IPS-18a (cell line): ENCODE data around the gene ARL10.
"Not testable (repeated sequence)": the region's sequence is repeated elsewhere in the genome, so short reads cannot be mapped to it uniquely, and the experiment has no call there.

Source experiments
- H3K27ac ChIP-seq: one replicate; pipeline ENCODE4 v1.5.1; 2013; ENCODE audit warnings: low read length
- H3K27me3 ChIP-seq: one replicate; pipeline ENCODE4 v1.6.1; 2013; ENCODE audit warnings: mild to moderate bottlenecking, low read length; ENCODE audit not compliant: control insufficient read depth, insufficient read depth
- H3K36me3 ChIP-seq: one replicate; pipeline ENCODE4 v1.6.1; 2013; ENCODE audit warnings: low read depth, low read length; ENCODE audit not compliant: control insufficient read depth
- H3K4me1 ChIP-seq: one replicate; pipeline ENCODE4 v1.6.1; 2013; ENCODE audit warnings: low read depth, low read length; ENCODE audit not compliant: control insufficient read depth
- H3K4me3 ChIP-seq: one replicate; pipeline ENCODE4 v1.5.1; 2013; ENCODE audit warnings: low read length
- H3K9ac ChIP-seq: one replicate; pipeline ENCODE4 v1.6.1; 2013; ENCODE audit warnings: mild to moderate bottlenecking, low read length, moderate library complexity
- H3K9me3 ChIP-seq: one replicate; pipeline ENCODE4 v1.6.1; 2013; ENCODE audit warnings: low read depth, low read length; ENCODE audit not compliant: control insufficient read depth

Gene ARL10

GRCh38 chr5:176394096-176394495 is 28.8 kb downstream of the ARL10 start:
- Histone ChIP-seq H3K27me3 (no peaks in the 10 kb centered on the region), H3K4me3 (no peak overlapping the region), H3K9me3 (no peaks in the 10 kb centered on the region), H3K36me3 (peaks cover 4% of the 10 kb centered on the region), H3K4me1 (no peaks in the 10 kb centered on the region), H3K27ac (no peak overlapping the region), H3K9ac (no peak overlapping the region)

- peaks cover 4% of the 10 kb centered on the region for H3K36me3 ChIP-seq
These were observed 29.8 kb downstream of the ARL10 start for GRCh38 chr5:176394881-176395675.

GRCh38 chr5:176396330-176396729 is 31.0 kb downstream of the ARL10 start:
- Histone ChIP-seq H3K9ac (no peak overlapping the region), H3K4me1 (no peaks in the 10 kb centered on the region), H3K27me3 (no peaks in the 10 kb centered on the region), H3K4me3 (no peak overlapping the region), H3K9me3 (no peaks in the 10 kb centered on the region), H3K36me3 (no peaks in the 10 kb centered on the region), H3K27ac (no peak overlapping the region)

More at GRCh38 chr5:176394881-176395675, 29.8 kb downstream of the ARL10 start:
- H3K4me1 ChIP-seq, result no peaks in the 10 kb centered on the region
- H3K27ac ChIP-seq, result no peak overlapping the region
- no peaks in the 10 kb centered on the region for H3K27me3 ChIP-seq
- H3K4me3 ChIP-seq, result no peak overlapping the region
- H3K9me3 ChIP-seq, result no peaks in the 10 kb centered on the region
- no peak overlapping the region for H3K9ac ChIP-seq

- H3K4me1 ChIP-seq, result no peaks in the 10 kb centered on the region
- no peak overlapping the region for H3K27ac ChIP-seq
- H3K9me3 ChIP-seq, result no peaks in the 10 kb centered on the region
- no peak overlapping the region for H3K9ac ChIP-seq
- H3K27me3 ChIP-seq, result no peaks in the 10 kb centered on the region
- H3K36me3 ChIP-seq, result no peaks in the 10 kb centered on the region
- no peak overlapping the region for H3K4me3 ChIP-seq
These were observed 32.6 kb downstream of the ARL10 start for GRCh38 chr5:176397736-176398420.

GRCh38 chr5:176400382-176401156 is 35.3 kb downstream of the ARL10 start:
- H3K9ac ChIP-seq, result no peak overlapping the region

DNA sequence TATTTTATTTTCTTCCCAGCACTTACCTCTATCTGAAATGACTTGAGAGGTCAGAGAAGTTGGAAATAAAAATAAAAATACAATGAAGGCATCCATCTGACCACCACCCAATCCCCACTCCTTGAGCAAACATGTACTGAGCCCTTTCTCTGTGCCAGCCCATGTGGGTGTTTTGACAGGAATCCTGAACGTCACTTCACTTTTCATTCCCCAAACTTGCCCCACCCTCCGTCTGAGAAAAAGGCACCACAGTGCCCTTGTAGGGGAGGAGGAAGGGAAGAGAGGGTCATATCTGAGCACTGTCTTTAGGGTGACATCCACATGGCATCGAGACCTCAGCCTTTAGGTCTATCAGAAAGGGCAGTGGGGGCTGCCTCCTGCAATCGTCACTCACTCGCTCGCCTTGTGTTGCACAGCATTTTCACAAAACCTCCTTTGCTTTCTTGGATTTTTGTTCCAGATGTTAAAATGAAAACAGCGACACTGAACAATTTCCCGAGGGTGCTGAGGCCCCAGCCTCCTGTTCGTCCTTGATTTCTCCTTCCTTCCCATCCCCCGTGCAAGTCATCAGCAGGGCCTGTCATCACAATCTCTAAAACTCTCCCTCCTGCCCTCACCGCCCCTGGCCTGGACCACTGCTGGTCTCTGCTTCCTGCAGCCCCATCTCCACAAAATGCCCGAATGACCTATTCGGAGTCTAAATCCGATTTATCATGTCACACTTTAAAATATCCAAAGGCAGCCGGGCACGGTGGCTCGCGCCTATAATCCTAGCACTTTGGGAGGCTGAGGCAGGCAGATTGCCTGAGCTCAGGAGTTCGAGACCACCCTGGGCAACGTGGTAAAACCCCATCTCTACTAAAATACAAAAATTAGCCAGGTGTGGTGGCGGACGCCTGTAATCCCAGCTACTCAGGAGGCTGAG is 36.3 kb downstream of the ARL10 start:
- Histone ChIP-seq H3K27me3 (no peaks in the 10 kb centered on the region), H3K9me3 (no peaks in the 10 kb centered on the region), H3K4me3 (no peak overlapping the region), H3K36me3 (no peaks in the 10 kb centered on the region), H3K4me1 (no peaks in the 10 kb centered on the region), H3K9ac (no peak overlapping the region), H3K27ac (no peak overlapping the region)

More at GRCh38 chr5:176400382-176401156, 35.3 kb downstream of the ARL10 start:
- no peaks in the 10 kb centered on the region for H3K27me3 ChIP-seq
- no peak overlapping the region for H3K4me3 ChIP-seq
- no peak overlapping the region for H3K27ac ChIP-seq
- H3K9me3 ChIP-seq, result no peaks in the 10 kb centered on the region
- H3K4me1 ChIP-seq, result no peaks in the 10 kb centered on the region
- H3K36me3 ChIP-seq, result no peaks in the 10 kb centered on the region

- Histone ChIP-seq H3K4me1 (no peaks in the 10 kb centered on the region), H3K9ac (no peak overlapping the region), H3K27ac (no peak overlapping the region), H3K4me3 (no peak overlapping the region), H3K36me3 (no peaks in the 10 kb centered on the region), H3K27me3 (no peaks in the 10 kb centered on the region), H3K9me3 (no peaks in the 10 kb centered on the region)
These were observed 40.6 kb downstream of the ARL10 start for GRCh38 chr5:176405656-176406435.

GRCh38 chr5:176406436-176407052 is 41.3 kb downstream of the ARL10 start:
- no peak overlapping the region for H3K27ac ChIP-seq
- no peak overlapping the region for H3K9ac ChIP-seq
- H3K4me3 ChIP-seq, result no peak overlapping the region
- no peaks in the 10 kb centered on the region for H3K27me3 ChIP-seq
- no peaks in the 10 kb centered on the region for H3K9me3 ChIP-seq
- no peaks in the 10 kb centered on the region for H3K4me1 ChIP-seq
- no peaks in the 10 kb centered on the region for H3K36me3 ChIP-seq

- Histone ChIP-seq H3K27ac (no peak overlapping the region), H3K27me3 (no peaks in the 10 kb centered on the region), H3K9ac (no peak overlapping the region), H3K9me3 (no peaks in the 10 kb centered on the region), H3K4me3 (no peak overlapping the region), H3K4me1 (no peaks in the 10 kb centered on the region), H3K36me3 (no peaks in the 10 kb centered on the region)
These were observed 42.4 kb downstream of the ARL10 start for GRCh38 chr5:176407456-176408251.

DNA sequence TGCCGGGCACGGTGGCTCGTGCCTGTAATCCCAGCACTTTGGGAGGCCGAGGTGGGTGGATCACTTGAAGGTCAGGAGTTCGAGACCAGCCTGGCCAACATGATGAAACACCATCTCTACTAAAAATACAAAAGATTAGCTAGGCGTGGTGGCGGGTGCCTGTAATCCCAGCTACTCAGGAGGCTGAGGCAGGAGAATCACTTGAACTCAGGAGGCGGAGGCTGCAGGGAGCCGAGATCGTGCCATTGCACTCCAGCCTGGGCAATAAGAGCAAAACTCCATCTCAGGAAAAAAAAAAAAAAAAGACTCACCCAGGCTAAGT is 42.9 kb downstream of the ARL10 start:
- not testable (repeated sequence) for H3K9ac ChIP-seq, H3K27me3 ChIP-seq, H3K36me3 ChIP-seq, H3K9me3 ChIP-seq, H3K27ac ChIP-seq, H3K4me3 ChIP-seq, H3K4me1 ChIP-seq
